Mesenchymal stem cell (in vitro differentiated cells and primary cell): ENCODE measurements around the gene CAMTA1.
"Not testable (repeated sequence)": the region's sequence is repeated elsewhere in the genome, so short reads cannot be mapped to it uniquely, and the experiment has no call there.

Experiments
- DNase-seq: peaks from one replicate; pipeline ENCODE4 v3.0.0-alpha.2; 2013
- H2AFZ ChIP-seq: one replicate; pipeline ENCODE4 v1.6.1; 2013; ENCODE audit warnings: low read depth, mild to moderate bottlenecking, control low read depth, inconsistent platforms, low read length, moderate library complexity
- H2AK5ac ChIP-seq: 2 replicates; pipeline ENCODE4 v1.6.1; 2013; ENCODE audit warnings: low read length, moderate library complexity, mild to moderate bottlenecking, inconsistent platforms; ENCODE audit not compliant: severe bottlenecking
- H2BK120ac ChIP-seq: one replicate; pipeline ENCODE4 v1.6.1; 2013; ENCODE audit warnings: low read depth, mild to moderate bottlenecking, inconsistent platforms, low read length, moderate library complexity
- H2BK12ac ChIP-seq, 2 experiments: one replicate each; pipeline ENCODE4 v1.6.1; 2013; ENCODE audit warnings: inconsistent platforms in 2 of 2, low read length in 2 of 2, mild to moderate bottlenecking in 2 of 2, moderate library complexity in 2 of 2, control low read depth in 1 of 2
- H2BK15ac ChIP-seq: one replicate; pipeline ENCODE4 v1.6.1; 2013; ENCODE audit warnings: mild to moderate bottlenecking, low read depth, inconsistent platforms; ENCODE audit not compliant: poor library complexity, severe bottlenecking
- H2BK5ac ChIP-seq: 2 replicates; pipeline ENCODE4 v1.6.1; 2013; ENCODE audit warnings: low read depth, mild to moderate bottlenecking, low read length, control low read depth, inconsistent platforms; ENCODE audit not compliant: poor library complexity, severe bottlenecking
- H3K14ac ChIP-seq, 2 experiments: one replicate each; pipeline ENCODE4 v1.6.1; 2013; ENCODE audit warnings: inconsistent platforms in 2 of 2, low read length in 2 of 2, control low read depth in 1 of 2, mild to moderate bottlenecking in 1 of 2, moderate library complexity in 1 of 2
- H3K18ac ChIP-seq, 2 experiments: one replicate each; pipeline ENCODE4 v1.6.1; 2013; ENCODE audit warnings: inconsistent platforms in 2 of 2, low read length in 2 of 2, control low read depth in 1 of 2, low read depth in 1 of 2, mild to moderate bottlenecking in 1 of 2
- H3K23ac ChIP-seq, 2 experiments: one replicate each; pipeline ENCODE4 v1.6.1; 2013; ENCODE audit warnings: inconsistent platforms in 2 of 2, low read length in 2 of 2, mild to moderate bottlenecking in 2 of 2, moderate library complexity in 2 of 2, control low read depth in 1 of 2
- H3K27ac ChIP-seq: 2 replicates; pipeline ENCODE4 v1.5.1; 2013; ENCODE audit warnings: mild to moderate bottlenecking, moderate library complexity, low read length, control low read depth, inconsistent platforms; ENCODE audit not compliant: poor library complexity, severe bottlenecking
- H3K27me3 ChIP-seq, 2 experiments: 2 replicates each; pipeline versions ENCODE4 v1.6.1 to v1.7.0; 2013; ENCODE audit warnings: low read length in 2 of 2, mild to moderate bottlenecking in 2 of 2, moderate library complexity in 2 of 2, control low read depth in 1 of 2, inconsistent platforms in 1 of 2; ENCODE audit not compliant: control insufficient read depth in 1 of 2, insufficient read depth in 1 of 2
- H3K36me3 ChIP-seq, 2 experiments: 2 replicates each; pipeline versions ENCODE4 v1.6.1 to v1.7.0; 2013; ENCODE audit warnings: low read length in 2 of 2, control low read depth in 1 of 2, inconsistent platforms in 1 of 2, low read depth in 1 of 2, mild to moderate bottlenecking in 1 of 2; ENCODE audit not compliant: insufficient read depth in 2 of 2, control insufficient read depth in 1 of 2
- H3K4ac ChIP-seq, 2 experiments: one replicate each; pipeline ENCODE4 v1.6.1; 2013; ENCODE audit warnings: inconsistent platforms in 2 of 2, low read length in 2 of 2, mild to moderate bottlenecking in 2 of 2, moderate library complexity in 2 of 2, control low read depth in 1 of 2, low read depth in 1 of 2
- H3K4me1 ChIP-seq: 2 replicates; pipeline ENCODE4 v1.6.1; 2013; ENCODE audit warnings: low read depth, low read length, control low read depth; ENCODE audit not compliant: control insufficient read depth, insufficient read depth
- H3K4me2 ChIP-seq: 2 replicates; pipeline ENCODE4 v1.6.1; 2013; ENCODE audit warnings: low read length, mild to moderate bottlenecking, inconsistent platforms; ENCODE audit not compliant: poor library complexity, severe bottlenecking
- H3K4me3 ChIP-seq, 2 experiments: 2 replicates each; pipeline versions ENCODE4 v1.5.1 to v1.7.0; 2013; ENCODE audit warnings: low read length in 2 of 2, mild to moderate bottlenecking in 2 of 2, control low read depth in 1 of 2, low read depth in 1 of 2; ENCODE audit not compliant: insufficient read depth in 1 of 2
- H3K79me1 ChIP-seq: replicated peaks from 2 replicates; pipeline ENCODE4 v1.6.1; 2013; ENCODE audit warnings: mild to moderate bottlenecking, control low read depth, low read length, inconsistent platforms; ENCODE audit not compliant: poor library complexity, severe bottlenecking
- H3K9ac ChIP-seq: 2 replicates; pipeline ENCODE4 v1.7.0; 2013; ENCODE audit warnings: mild to moderate bottlenecking, low read length, moderate library complexity
- H3K9me3 ChIP-seq: 2 replicates; pipeline ENCODE4 v1.7.0; 2013; ENCODE audit warnings: mild to moderate bottlenecking, low read length; ENCODE audit not compliant: control insufficient read depth
- H4K8ac ChIP-seq: one replicate; pipeline ENCODE4 v1.6.1; 2013; ENCODE audit warnings: inconsistent platforms, mild to moderate bottlenecking, low read length, moderate library complexity
- H4K91ac ChIP-seq: one replicate; pipeline ENCODE4 v1.6.1; 2013; ENCODE audit warnings: mild to moderate bottlenecking, low read length, inconsistent platforms
- WGBS: methylation state at CpG from one replicate; pipeline ENCODE4 v1.1.7; 2013; ENCODE audit warnings: mixed read lengths; 5-methylcytosine and 5-hydroxymethylcytosine counted together

The CAMTA1 gene

DNA sequence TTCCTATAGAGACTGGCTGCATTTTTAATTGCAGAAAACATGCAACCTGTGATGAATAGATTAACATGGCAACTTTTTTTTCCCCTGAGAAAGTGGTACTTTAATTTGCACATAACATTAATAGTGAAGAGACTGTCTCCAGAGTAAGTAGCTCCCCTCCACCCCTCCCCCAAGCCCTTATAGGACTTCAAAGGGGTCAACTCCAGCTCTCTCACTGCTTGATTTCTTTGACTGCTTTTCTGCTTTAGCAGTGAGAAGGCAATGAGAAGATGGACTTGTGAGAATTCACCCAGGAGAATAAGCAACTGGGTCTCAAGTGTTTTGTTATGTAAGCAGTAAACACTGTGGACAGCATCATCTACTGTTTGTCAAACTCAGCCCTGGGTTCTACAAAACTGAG, 355.0 kb downstream of the CAMTA1 start:
- Histone ChIP-seq H3K27me3 (peaks cover 0 to 13% of the 10 kb centered on the region in 2 experiments), H3K4ac (no peak overlapping the region), H3K4me1 (peaks cover 1% of the 10 kb centered on the region), H2AFZ (no peak overlapping the region), H3K9me3 (no peaks in the 10 kb centered on the region), H2BK5ac (no peak overlapping the region), H2BK120ac (no peak overlapping the region), H3K18ac (no peak overlapping the region), H2BK12ac (no peak overlapping the region), H3K27ac (no peak overlapping the region), H3K9ac (no peak overlapping the region), H3K79me1 (no peaks in the 10 kb centered on the region), H3K4me2 (no peak overlapping the region), H3K36me3 (no peaks in the 10 kb centered on the region), H4K8ac (no peak overlapping the region), H3K4me3 (no peak overlapping the region), H3K14ac (no peak overlapping the region), H3K23ac (no peak overlapping the region), H2BK15ac (no peak overlapping the region), H4K91ac (no peak overlapping the region), H2AK5ac (no peak overlapping the region)
- DNase-seq: no peak

DNA sequence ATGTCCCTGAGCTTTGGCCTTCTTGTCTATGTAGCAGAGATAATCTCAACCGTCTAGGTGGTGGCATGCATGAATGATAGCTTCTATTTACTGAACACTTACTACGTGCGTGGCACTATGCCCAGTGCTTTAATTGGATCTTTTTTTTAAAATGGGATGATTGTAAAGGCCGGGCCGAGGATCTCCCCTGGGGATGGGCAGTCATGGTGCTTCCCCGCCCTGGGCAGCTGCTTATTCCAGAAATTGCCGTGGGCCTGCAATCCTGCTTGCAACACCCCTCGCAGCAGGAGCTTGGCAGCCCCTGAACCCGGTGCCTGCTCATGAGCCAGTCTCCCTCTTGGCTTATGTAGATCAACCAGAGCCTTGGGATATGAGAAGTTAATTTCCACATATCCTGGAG, 360.7 kb downstream of the CAMTA1 start:
- H4K91ac ChIP-seq: no peak overlapping the region
- no peak overlapping the region for H2BK15ac ChIP-seq
- peaks cover 14% of the 10 kb centered on the region for H3K4me1 ChIP-seq
- H4K8ac ChIP-seq: no peak overlapping the region
- no peak overlapping the region for H2BK5ac ChIP-seq
- no peak overlapping the region for H3K27ac ChIP-seq
- no peaks in the 10 kb centered on the region for H3K79me1 ChIP-seq
- no peak overlapping the region for H3K14ac ChIP-seq
- H3K36me3 ChIP-seq: no peaks in the 10 kb centered on the region
- H3K9ac ChIP-seq: no peak overlapping the region
- H3K4ac ChIP-seq: no peak overlapping the region
- H3K27me3 ChIP-seq: peaks cover 0 to 44% of the 10 kb centered on the region in 2 experiments
- no peak overlapping the region for H3K23ac ChIP-seq
- no peak overlapping the region for H3K4me3 ChIP-seq
- no peaks in the 10 kb centered on the region for H3K9me3 ChIP-seq
- H3K4me2 ChIP-seq: no peak overlapping the region
- no peak overlapping the region for H3K18ac ChIP-seq
- H2AK5ac ChIP-seq: no peak overlapping the region
- H2BK12ac ChIP-seq: no peak overlapping the region
- DNase-seq: no peak
- WGBS: 93% methylated on average over 9 of the region's 9 CpGs
- H2AFZ ChIP-seq: no peak overlapping the region
- no peak overlapping the region for H2BK120ac ChIP-seq

DNA sequence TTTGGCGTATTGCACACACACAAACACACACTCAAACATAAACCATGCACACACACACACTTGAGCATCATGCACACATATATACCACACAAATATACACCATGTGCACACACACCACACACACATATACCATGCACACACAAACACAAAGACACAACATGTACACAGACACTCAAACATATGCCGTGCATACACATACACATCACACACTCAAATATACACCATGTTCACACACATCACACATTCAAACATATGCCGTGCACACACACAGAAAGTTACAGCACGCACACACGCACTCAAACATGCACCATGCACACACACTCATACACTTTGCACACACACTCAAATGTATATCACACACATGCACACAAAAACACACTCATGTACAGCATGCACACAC, 361.5 kb downstream of the CAMTA1 start:
- WGBS: 93% methylated on average over 5 of the region's 5 CpGs
- Histone ChIP-seq H3K9ac (no peak overlapping the region), H3K27me3 (peaks cover 0 to 52% of the 10 kb centered on the region in 2 experiments), H3K14ac (no peak overlapping the region), H4K91ac (no peak overlapping the region), H2BK5ac (no peak overlapping the region), H3K4me1 (peaks cover 13% of the 10 kb centered on the region), H2AFZ (no peak overlapping the region), H2BK15ac (no peak overlapping the region), H3K23ac (no peak overlapping the region), H3K4ac (no peak overlapping the region), H2AK5ac (no peak overlapping the region), H3K27ac (no peak overlapping the region), H4K8ac (no peak overlapping the region), H2BK12ac (no peak overlapping the region), H3K4me2 (no peak overlapping the region), H3K9me3 (no peaks in the 10 kb centered on the region), H3K79me1 (no peaks in the 10 kb centered on the region), H3K36me3 (no peaks in the 10 kb centered on the region), H2BK120ac (no peak overlapping the region), H3K18ac (no peak overlapping the region), H3K4me3 (no peak overlapping the region)
- DNase-seq: no peak

GRCh38 chr1:7147581-7148282, 362.5 kb downstream of the CAMTA1 start:
- H2AFZ ChIP-seq, H4K8ac ChIP-seq, H3K18ac ChIP-seq, H2BK12ac ChIP-seq, H3K27ac ChIP-seq, H3K9ac ChIP-seq, H3K79me1 ChIP-seq, H2AK5ac ChIP-seq, H3K9me3 ChIP-seq, H3K36me3 ChIP-seq, H3K4me2 ChIP-seq, H3K4ac ChIP-seq, H3K23ac ChIP-seq, DNase-seq, H2BK15ac ChIP-seq, H2BK120ac ChIP-seq, H3K4me3 ChIP-seq, H2BK5ac ChIP-seq: not testable (repeated sequence)
- H3K4me1 ChIP-seq: peaks cover 13% of the 10 kb centered on the region
- 95% methylated on average over 3 of the region's 3 CpGs for WGBS
- peak overlapping the region; percentile 72 for H4K91ac ChIP-seq
- peak overlapping the region in 1 of 2 experiments; percentile 23 for H3K14ac ChIP-seq
- peaks cover 7 to 56% of the 10 kb centered on the region in 2 experiments for H3K27me3 ChIP-seq
